ENCODE data around the gene CAPN12.

The CAPN12 gene

GRCh38 chr19:38687837-38688378 is 56.4 kb downstream of the CAPN12 start:
- Histone ChIP-seq H3K4me1 (peaks cover 74% of the 10 kb centered on the region), H3K79me2 (peaks cover 62% of the 10 kb centered on the region), H3K9ac (no peak overlapping the region), H3K36me3 (ENCODE audit: control insufficient read depth, insufficient read depth, low read length) (no peaks in the 10 kb centered on the region), H2AFZ (no peak overlapping the region), H3K4me2 (ENCODE audit: low read length) (peak overlapping the region; percentile 37), H3K27ac (peak overlapping the region; percentile 100), H3K4me3 (ENCODE audit: low read depth, low read length) (no peak overlapping the region), H3K27me3 (ENCODE audit: control insufficient read depth, insufficient read depth, low read length) (no peaks in the 10 kb centered on the region), H3K9me3 (ENCODE audit: control insufficient read depth, low read length) (no peaks in the 10 kb centered on the region)
- no peak for TF ChIP-seq CTCF (IDR thresholded peaks at IDR 0.05)

GRCh38 chr19:38686530-38686888 is 57.8 kb downstream of the CAPN12 start:
- Histone ChIP-seq H2AFZ (no peak overlapping the region), H3K9me3 (ENCODE audit: control insufficient read depth, low read length) (no peaks in the 10 kb centered on the region), H3K4me2 (ENCODE audit: low read length) (peak overlapping the region; percentile 73), H3K9ac (peak overlapping the region; percentile 21), H3K27me3 (ENCODE audit: control insufficient read depth, insufficient read depth, low read length) (no peaks in the 10 kb centered on the region), H3K4me1 (peaks cover 74% of the 10 kb centered on the region), H3K36me3 (ENCODE audit: control insufficient read depth, insufficient read depth, low read length) (no peaks in the 10 kb centered on the region), H3K27ac (peak overlapping the region; percentile 100), H3K4me3 (ENCODE audit: low read depth, low read length) (peak overlapping the region; percentile 44), H3K79me2 (peaks cover 70% of the 10 kb centered on the region)
- peak; percentile 11 for TF ChIP-seq CTCF (IDR thresholded peaks at IDR 0.05)

GRCh38 chr19:38685666-38686529 is 58.4 kb downstream of the CAPN12 start:
- peaks cover 71% of the 10 kb centered on the region for H3K79me2 ChIP-seq
- peaks cover 77% of the 10 kb centered on the region for H3K4me1 ChIP-seq
- H3K4me3 ChIP-seq (ENCODE audit: low read depth, low read length): peak overlapping the region; percentile 44
- no peaks in the 10 kb centered on the region for H3K9me3 ChIP-seq (ENCODE audit: control insufficient read depth, low read length)
- no peaks in the 10 kb centered on the region for H3K36me3 ChIP-seq (ENCODE audit: control insufficient read depth, insufficient read depth, low read length)
- peak overlapping the region; percentile 81 for H3K9ac ChIP-seq
- no peak overlapping the region for H2AFZ ChIP-seq
- peak overlapping the region; percentile 73 for H3K4me2 ChIP-seq (ENCODE audit: low read length)
- H3K27ac ChIP-seq: peak overlapping the region; percentile 100
- no peaks in the 10 kb centered on the region for H3K27me3 ChIP-seq (ENCODE audit: control insufficient read depth, insufficient read depth, low read length)
- TF ChIP-seq CTCF (IDR thresholded peaks at IDR 0.05): peak; percentile 69

GRCh38 chr19:38684862-38685665 is 59.2 kb downstream of the CAPN12 start:
- H3K9ac ChIP-seq: peak overlapping the region; percentile 81
- no peak overlapping the region for H2AFZ ChIP-seq
- TF ChIP-seq CTCF (IDR thresholded peaks at IDR 0.05): no peak
- H3K79me2 ChIP-seq: peaks cover 69% of the 10 kb centered on the region
- H3K9me3 ChIP-seq (ENCODE audit: control insufficient read depth, low read length): no peaks in the 10 kb centered on the region
- H3K27me3 ChIP-seq (ENCODE audit: control insufficient read depth, insufficient read depth, low read length): no peaks in the 10 kb centered on the region
- H3K27ac ChIP-seq: peak overlapping the region; percentile 100
- H3K4me3 ChIP-seq (ENCODE audit: low read depth, low read length): peak overlapping the region; percentile 44
- peaks cover 86% of the 10 kb centered on the region for H3K4me1 ChIP-seq
- H3K4me2 ChIP-seq (ENCODE audit: low read length): peak overlapping the region; percentile 73
- H3K36me3 ChIP-seq (ENCODE audit: control insufficient read depth, insufficient read depth, low read length): no peaks in the 10 kb centered on the region
